Measurements from ENCODE around the gene F7. TPM values are rescaled to one million over a fixed set of nuclear protein-coding genes. Genes with fewer than 3 reads are reported as not detected.

F7 gene
- total RNA-seq, 1 donor from 2014 or later = 7.3 TPM

GRCh38 chr13:113063091-113063491, 42.5 kb upstream of the F7 start:
- Mint-ChIP-seq H3K9me3 (ENCODE audit: low read depth) (no peaks in the 10 kb centered on the region), H3K36me3 (ENCODE audit: insufficient read depth) (peaks cover 9% of the 10 kb centered on the region), H3K27me3 (no peaks in the 10 kb centered on the region), H3K4me1 (ENCODE audit: low read depth) (no peaks in the 10 kb centered on the region), H3K4me3 (ENCODE audit: low read depth) (no peak overlapping the region), H3K27ac (no peak overlapping the region)
- DNase-seq (ENCODE audit: low spot score, unreplicated experiment) = no peak
- TF ChIP-seq CTCF (IDR thresholded peaks at IDR 0.05; ENCODE audit: unreplicated experiment) = no peak

DNA sequence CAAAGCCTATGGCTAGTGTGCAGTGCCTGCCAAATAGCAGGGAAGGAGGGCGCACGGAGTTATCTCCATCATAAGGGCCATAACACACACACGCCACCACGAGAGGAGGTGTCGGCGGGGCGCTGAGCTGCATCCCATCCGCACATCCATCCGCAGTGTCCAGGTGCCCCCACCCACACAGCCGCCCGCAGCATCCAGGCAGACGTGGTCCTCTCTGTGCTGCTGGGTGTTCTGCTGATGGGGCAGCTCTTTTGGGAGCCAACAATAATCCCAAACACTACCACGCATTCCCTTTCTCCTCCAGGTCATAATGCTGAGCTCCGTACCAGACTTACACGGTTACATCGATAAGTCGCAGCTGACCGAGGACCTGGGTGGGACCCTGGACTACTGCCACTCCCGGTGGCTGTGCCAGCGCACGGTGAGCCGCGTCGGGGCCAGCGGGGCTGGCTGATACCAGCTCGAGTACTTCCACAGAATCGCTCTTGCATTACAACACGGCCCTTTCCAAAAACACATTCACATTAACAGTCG, 41.5 kb upstream of the F7 start:
- DNase-seq (ENCODE audit: low spot score, unreplicated experiment) = no peak
- Mint-ChIP-seq H3K36me3 (ENCODE audit: insufficient read depth) (peaks cover 9% of the 10 kb centered on the region), H3K9me3 (ENCODE audit: low read depth) (no peaks in the 10 kb centered on the region), H3K27me3 (no peaks in the 10 kb centered on the region), H3K4me1 (ENCODE audit: low read depth) (no peaks in the 10 kb centered on the region), H3K4me3 (ENCODE audit: low read depth) (no peak overlapping the region), H3K27ac (no peak overlapping the region)
- no peak for TF ChIP-seq CTCF (IDR thresholded peaks at IDR 0.05; ENCODE audit: unreplicated experiment)

GRCh38 chr13:113064534-113065405, 40.8 kb upstream of the F7 start:
- H3K4me3 Mint-ChIP-seq (ENCODE audit: low read depth) = no peak overlapping the region
- H3K4me1 Mint-ChIP-seq (ENCODE audit: low read depth) = no peaks in the 10 kb centered on the region
- H3K27ac Mint-ChIP-seq = peak overlapping the region; percentile 41
- H3K36me3 Mint-ChIP-seq (ENCODE audit: insufficient read depth) = peaks cover 9% of the 10 kb centered on the region
- TF ChIP-seq CTCF (IDR thresholded peaks at IDR 0.05; ENCODE audit: unreplicated experiment) = no peak
- no peak for DNase-seq (ENCODE audit: low spot score, unreplicated experiment)
- H3K9me3 Mint-ChIP-seq (ENCODE audit: low read depth) = no peaks in the 10 kb centered on the region
- H3K27me3 Mint-ChIP-seq = no peaks in the 10 kb centered on the region

DNA sequence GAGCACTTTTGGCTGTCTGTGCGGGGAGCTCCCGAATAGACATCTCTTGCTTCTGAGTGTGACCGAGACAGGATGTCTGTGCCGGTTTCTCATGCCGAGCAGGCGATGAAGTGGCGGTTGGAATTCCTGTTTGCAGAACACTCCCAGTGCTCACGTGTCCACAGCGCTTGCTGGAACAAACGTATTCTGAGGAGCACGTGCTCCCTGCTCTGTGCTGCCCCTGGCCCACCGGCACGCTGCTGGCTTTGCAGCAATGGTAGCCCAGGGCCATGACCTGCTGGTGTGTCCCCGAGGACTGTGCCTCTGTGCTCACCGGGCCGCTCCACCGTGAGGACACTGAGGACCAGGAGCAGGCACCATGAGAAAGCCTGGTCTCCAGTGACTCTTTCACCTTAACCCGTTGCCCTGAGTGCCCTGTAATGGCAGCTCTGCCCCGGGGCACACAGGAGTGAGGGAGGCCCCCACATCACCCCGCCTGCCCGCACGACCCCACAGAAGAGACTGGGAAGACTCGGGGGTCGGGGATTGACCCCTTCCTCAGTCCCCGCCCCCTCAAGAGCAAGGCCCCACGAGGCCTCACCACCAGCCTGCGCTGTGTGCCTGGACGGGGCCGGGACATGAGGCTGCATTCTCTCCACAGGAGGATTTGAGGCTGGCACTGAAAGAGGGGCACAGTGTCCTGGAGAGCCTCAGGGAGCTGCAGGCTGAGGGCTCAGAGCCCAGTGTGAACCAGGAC, 40.0 kb upstream of the F7 start:
- peaks cover 4% of the 10 kb centered on the region for H3K4me1 Mint-ChIP-seq (ENCODE audit: low read depth)

More for the DNA sequence above, 40.0 kb upstream of the F7 start:
- no peak overlapping the region for H3K4me3 Mint-ChIP-seq (ENCODE audit: low read depth)
- no peak for DNase-seq (ENCODE audit: low spot score, unreplicated experiment)
- H3K27me3 Mint-ChIP-seq = no peaks in the 10 kb centered on the region
- H3K36me3 Mint-ChIP-seq (ENCODE audit: insufficient read depth) = peaks cover 12% of the 10 kb centered on the region
- no peak for TF ChIP-seq CTCF (IDR thresholded peaks at IDR 0.05; ENCODE audit: unreplicated experiment)
- H3K27ac Mint-ChIP-seq = no peak overlapping the region
- no peaks in the 10 kb centered on the region for H3K9me3 Mint-ChIP-seq (ENCODE audit: low read depth)

All from progenitor cell of endocrine pancreas (in vitro differentiated cells).